Activated CD4-positive, alpha-beta T cell treated with anti-CD3 and anti-CD28 coated beads for 48 hours (primary cell): ENCODE data around the gene ESYT2.
"Not testable (repeated sequence)": the region's sequence is repeated elsewhere in the genome, so short reads cannot be mapped to it uniquely, and the experiment has no call there.

Experiments
- DNase-seq: peaks from one replicate; pipeline ENCODE4 v3.0.0-alpha.2; 2020

ESYT2 gene

DNA sequence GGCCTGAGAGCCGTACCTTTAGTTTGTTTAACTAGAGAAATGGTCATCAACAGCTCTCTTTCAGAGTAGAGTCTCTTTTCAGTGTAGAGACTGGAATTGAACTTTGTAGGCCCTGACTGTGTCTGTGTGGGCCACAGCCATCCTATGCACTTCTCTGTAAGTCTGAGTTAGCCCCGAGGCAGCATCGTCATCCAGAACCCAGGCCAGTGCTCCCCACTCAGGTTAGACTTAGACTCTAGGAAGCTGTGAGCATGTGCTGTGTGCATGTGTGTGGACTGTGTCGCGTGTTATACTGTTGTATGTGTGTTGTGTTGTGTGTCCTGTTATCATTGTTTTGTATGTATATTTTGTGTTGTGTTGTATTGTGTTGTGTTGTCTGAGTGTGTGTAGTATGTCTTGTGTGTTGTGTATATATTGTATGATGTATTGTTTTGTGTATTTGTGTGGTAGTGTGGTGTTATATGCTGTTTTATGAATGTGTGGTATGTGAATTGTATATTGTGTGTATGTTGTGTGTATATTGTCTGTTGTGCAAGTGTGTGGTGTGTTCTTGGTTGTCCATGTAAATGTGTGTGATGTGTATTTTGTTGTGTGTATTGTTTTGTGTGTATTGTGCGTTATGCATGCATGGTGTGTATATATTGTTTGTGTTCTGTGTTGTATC is 106.6 kb downstream of the ESYT2 start:
- DNase-seq: no peak

DNA sequence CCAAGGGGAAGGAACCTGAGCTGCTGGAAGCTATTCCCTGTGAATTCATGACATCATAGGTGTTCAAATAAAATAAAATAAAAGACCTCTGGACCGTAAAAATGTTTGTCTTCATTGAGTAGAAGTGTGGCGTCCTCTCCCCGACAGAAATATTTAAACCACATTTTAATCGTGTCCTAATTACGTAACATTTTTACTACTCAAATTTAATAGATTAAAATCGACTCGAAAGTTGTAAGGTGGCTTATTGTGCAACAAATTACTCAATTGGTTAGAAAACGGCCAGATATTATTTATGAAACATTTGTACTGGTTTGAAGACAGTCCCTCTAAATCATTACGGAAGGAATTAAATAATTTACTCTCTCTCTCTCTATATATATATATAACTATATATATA is 109.2 kb downstream of the ESYT2 start:
- no peak for DNase-seq

DNA sequence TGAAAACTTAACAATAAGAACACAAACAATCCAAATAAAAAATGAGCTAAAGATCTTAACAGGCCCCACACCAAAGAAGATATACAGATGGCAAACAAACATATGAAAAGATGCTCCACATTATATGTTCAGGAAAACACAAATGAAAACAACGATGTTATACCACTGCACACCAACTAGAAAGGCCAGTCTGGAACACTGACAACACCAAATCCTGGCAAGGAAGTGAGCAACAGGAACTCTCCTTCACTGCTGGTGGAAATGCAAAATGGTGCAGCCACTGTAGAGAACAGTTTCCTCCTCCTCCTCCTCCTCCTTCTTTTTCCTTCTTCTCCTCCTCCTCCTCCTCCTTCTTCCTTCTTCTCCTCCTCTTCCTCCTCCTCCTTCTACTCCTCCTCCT is 112.5 kb downstream of the ESYT2 start:
- no peak for DNase-seq

DNA sequence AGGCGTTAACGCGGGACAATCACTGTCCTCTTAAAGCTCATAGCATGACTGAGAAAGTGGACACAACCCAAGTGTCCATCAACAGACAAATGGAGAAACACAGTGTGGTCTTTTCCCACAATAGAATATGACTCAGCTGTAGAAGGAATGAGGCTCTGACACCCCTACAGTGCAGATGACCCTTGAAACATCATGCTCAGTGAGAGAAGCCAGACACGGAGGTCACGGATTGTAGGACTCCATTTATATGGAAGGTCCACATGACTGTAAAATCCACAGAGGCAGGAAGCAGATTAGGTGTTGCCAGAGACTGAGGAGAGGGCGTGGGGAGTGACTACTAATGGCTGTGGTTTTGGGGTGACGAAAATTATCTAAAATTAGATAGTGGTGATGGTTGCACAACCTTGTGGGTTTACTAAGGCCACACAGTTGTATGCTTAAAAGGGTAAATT is 118.6 kb downstream of the ESYT2 start:
- no peak for DNase-seq

DNA sequence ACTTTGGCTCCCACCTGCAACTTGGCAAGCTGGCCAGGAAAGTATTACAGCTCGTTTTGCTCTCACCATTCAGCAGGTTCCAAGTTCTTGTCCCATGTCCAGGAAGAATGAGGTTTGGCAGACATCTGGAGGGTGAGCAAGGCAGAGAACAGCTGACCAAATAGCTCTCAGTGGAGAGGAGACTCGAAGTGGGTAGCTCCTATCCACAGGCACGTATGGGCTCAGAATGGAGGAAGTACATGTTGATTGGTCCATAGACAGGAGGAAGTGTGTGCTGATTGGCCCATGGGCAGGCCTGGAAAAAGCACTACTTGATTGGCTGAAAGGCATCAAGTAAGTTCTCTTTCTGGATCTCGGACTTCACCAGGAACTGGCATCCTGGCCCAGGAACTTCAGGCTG is 121.7 kb downstream of the ESYT2 start:
- no peak for DNase-seq

DNA sequence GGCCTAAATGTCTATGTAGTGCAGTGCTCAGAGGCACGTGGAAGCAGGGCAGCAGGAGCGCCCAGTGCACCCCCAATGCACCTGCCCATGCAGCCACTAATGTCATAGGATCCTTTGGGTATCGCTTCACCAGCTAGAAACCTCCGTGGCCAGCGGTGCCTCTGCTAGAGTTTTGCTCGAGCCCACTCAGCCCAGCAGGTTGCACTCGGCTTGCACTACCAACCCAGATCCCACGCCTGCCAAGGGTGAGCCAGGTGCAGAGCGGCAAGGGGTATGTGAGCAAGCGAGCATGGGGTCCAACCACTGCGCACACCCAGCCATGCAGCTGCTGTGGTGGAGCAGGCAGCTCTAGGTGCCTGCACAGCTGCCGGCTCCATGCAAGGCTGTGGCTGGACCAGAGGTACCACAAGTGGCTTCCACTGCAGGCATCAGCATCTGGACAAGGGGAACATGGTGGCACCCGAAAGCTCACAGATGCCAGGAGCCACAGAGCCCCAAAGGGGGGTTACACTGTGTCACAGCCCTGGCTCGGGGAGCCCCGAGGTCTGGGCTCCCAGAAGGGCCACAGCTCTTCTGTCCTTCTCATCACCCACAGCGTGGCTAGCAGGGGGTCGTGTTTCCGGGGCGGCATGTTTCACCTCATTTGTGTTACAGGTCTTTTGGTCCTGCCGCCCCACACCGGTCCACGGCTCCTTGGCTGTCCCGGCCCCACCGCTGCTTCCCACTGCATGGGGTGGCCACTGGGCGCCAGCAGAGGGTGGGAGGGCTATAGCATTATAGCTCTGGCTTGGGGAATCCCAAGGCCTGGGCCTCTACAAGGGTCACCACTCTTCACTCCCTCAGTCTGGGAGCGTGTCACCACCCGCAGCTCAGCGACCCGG is 122.4 kb downstream of the ESYT2 start:
- no peak for DNase-seq

DNA sequence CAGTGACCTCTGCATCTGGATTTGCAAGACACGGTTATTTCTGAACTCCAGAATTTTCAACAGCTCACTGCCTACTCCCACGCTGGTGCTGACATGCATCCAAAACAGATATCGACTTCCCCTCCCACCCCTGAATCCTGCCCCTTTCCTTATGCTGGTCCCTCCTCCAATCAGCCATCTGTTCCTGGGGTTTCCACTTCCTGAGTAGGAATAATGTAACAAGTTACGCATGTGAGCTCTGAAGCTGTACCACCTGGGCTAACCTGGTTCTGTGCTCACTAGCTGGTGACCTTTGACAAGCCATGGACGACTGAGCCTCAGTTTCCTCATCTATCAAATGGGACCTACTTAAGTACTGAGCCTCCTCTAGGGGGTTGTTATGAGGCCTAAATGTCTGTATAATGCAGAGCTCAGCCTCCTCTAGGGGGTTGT is 123.0 kb downstream of the ESYT2 start:
- no peak for DNase-seq

DNA sequence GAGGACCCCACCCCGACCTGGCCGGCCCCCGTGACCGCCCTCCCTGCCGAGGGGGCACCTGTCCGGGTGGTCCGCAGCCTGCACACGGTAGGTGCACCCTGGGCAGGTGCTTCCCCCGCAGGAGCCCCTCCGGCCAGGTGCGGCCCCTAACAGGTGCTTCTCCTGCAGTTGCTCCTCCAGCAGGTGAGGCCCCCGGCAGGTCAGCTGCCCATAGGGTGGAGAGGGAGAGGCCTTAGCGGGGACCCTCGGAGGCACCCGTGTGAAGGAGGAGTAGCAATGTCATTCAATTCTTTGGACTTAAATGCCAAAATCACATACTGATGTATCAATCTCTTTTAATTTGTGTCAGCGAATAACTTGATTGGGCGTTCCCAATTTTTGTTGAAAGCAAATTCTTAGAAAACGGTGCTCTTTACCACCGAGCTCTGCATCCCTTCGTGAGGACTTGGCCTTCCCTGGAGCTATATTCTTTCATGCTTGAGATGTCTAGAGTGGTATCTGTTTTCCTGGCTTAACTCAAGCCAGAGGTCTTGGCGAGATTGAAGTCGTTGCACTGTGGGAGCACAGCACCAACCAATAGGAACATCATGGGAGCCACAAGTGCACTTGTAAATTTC is 124.0 kb downstream of the ESYT2 start:
- no peak for DNase-seq

DNA sequence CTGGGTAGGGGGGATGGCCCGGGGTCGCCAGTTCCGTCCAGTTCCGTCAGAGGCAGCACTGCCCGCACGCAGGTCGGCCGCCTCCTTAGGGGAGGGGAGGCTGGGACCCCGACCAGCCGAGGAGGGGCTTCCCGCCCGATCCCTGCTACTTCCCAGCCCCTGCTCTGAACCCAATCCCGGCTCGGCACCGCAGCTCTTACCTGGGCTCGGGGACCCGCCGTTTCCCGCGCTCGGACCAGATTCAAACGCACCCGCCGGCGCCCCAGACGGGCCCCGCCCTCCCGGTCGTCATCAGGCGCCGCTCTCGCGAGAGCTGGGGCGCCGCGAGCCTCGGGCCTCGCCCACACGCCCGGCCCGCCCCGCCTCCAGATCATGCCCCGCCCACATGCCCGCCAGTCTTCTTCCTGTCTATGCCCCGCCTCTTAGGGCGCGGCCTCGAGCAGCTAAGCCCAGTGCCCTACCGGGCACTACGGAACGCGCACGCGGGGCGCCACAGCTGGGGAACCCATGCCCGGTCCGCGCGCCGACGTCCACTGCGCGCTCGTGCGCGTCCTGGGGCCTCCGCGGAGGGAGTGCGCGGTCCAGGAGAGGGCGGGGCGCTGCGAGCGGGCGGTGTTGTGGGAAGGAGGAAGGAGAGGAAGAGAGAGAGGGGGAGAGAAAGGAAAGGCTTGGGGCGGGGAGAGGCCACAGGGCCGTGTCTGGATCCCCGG is 124.6 kb downstream of the ESYT2 start, which contains the start of gene NCAPG2:
Gene NCAPG2, minus strand, starts transcription at position 281 of the 710 bp plus-strand sequence. CDS start 2,905 bp downstream, outside the sequence.
- peak; percentile 99 for DNase-seq

DNA sequence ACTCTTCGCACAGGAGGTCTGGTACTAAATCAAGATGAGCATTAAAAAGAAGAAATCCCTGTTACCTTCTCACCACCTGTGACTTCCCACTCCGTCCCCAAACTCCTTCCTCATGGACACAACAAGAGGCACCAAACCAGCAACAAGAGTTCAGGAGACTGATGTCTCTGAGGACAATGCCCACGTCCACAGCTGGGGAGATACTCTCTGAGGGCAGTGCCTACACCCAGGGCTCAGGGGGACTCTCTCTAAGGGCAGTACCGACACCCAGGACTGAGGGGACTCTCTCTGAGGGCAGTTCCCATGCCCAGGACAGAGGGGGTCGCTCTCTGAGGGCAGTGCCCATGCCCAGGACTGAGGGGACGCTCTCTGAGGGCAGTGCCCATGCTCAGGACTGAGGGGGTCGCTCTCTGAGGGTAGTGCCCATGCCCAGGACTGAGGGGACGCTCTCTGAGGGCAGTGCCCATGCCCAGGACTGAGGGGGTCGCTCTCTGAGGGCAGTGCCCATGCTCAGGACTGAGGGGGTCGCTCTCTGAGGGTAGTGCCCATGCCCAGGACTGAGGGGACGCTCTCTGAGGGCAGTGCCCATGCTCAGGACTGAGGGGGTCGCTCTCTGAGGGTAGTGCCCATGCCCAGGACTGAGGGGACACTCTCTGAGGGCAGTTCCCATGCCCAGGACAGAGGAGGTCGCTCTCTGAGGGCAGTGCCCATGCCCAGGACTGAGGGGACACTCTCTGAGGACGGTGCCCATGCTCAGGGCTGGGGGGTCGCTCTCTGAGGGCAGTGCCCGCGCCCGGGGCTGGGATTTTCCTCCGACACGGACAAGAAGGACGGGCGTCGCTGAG is 125.4 kb downstream of the ESYT2 start:
- DNase-seq: peak; percentile 18

DNA sequence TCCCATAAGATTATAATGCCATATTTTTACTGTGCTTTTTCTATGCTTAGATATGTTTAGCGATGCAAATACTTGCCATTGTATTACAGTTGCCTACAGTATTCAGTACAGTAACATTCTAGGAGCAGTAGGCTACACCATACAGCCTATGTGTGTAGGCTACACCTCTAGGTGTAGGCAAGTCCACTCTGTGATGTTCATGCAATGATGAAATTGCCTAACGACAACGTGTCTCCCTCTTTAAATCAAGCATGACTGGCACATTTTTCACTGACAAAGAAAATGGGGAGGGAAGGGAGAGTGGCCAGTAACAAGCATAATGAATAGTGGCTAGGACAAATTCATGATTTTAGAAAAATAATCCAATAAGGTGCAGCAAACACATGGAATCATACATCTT is 126.4 kb downstream of the ESYT2 start:
- DNase-seq: no peak

DNA sequence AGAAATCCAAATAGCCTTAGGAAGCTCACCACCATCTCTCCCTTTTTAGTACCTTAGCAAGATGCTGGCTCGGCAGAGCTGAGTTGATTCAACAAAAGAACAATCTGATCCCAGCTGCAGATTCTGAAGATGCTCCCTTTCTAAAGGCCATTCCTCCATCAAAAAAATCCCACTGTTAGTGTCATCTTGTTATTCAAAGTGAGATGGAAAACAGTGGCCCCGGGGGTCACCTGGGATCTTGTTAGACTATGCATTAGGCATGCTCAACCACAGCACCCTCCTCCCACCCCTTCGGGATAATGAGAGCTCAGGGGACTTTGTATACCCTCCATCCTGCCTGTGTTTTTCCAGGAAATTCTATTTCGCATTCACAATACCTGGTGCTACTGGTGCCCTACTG is 127.1 kb downstream of the ESYT2 start:
- DNase-seq: no peak

DNA sequence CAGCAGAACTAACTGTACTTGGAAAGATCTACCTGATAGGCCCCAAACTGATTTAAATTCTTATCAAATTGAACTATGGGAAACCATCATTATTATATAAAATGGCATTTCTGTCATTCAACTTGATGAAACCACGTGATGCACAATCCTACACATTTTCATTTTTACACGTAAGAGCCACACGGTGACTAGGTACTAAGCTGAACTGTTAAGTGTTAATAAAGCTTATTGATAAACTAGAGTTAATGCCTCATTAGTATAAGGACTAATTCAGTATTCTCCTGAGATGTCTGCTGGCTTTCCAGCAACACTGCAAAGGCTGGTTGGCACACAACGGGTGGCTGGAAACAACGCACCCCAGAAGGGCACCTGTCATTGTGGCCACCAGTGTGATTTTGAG is 129.3 kb downstream of the ESYT2 start:
- DNase-seq: no peak

DNA sequence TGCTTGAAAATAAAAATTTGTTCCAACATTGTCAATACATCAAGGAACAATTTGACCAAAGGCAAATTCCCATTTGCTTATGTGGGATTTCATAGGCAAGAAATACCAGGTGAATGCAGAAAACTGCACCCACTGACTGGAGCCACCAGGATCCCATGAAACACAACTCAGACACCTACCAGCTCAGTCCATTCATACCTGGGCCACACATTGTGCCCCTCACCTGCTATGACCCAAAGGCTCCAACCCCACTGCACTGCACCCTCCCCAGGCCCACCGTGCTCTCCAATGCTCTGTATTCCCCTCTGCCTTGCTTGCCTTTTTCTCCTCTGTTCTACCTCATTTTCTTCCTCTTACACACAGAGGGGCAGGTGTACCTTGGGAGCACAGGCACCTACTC is 130.0 kb downstream of the ESYT2 start:
- DNase-seq: no peak

DNA sequence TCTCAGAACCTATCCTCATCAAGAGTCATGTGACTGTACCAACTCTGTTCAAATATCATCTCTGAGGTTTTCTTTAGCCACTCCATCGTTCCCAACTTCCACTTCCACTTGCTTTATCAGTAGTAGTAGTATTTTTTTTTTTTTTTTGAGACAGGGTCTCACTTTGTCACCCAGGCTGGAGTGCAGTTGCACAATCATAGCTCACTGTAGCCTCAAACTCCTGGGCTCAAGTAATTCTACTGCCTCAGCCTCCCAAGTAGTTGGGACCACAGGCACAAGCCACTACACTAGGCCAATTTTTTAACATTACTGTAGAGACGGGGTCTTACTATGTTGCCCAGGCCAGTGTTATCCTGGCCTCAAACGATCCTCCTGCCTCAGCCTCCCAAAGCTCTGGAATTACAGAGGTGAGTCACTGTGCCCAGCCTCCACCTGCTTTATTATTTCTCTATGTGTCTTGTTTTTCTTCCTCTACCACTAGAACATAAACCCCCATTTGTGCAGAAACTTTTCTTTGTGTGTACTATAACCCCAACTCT is 130.6 kb downstream of the ESYT2 start:
- no peak for DNase-seq

DNA sequence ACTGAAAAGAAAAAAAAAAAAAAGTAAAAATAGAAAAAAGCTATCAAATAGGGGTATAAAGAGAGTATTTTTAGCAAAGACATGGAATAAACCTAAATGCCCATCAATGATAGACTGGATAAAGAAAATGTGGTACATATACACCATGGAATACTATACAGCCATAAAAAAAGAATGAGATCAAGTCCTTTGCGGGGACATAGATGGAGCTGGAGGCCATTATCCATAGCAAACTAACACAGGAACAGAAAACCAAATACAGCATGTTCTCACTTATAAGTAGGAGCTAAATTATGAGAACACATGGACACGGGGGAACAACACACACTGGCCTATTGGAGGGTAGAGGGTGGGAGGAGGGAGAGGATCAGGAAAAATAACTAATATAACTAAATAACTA is 131.7 kb downstream of the ESYT2 start:
- not testable (repeated sequence) for DNase-seq

DNA sequence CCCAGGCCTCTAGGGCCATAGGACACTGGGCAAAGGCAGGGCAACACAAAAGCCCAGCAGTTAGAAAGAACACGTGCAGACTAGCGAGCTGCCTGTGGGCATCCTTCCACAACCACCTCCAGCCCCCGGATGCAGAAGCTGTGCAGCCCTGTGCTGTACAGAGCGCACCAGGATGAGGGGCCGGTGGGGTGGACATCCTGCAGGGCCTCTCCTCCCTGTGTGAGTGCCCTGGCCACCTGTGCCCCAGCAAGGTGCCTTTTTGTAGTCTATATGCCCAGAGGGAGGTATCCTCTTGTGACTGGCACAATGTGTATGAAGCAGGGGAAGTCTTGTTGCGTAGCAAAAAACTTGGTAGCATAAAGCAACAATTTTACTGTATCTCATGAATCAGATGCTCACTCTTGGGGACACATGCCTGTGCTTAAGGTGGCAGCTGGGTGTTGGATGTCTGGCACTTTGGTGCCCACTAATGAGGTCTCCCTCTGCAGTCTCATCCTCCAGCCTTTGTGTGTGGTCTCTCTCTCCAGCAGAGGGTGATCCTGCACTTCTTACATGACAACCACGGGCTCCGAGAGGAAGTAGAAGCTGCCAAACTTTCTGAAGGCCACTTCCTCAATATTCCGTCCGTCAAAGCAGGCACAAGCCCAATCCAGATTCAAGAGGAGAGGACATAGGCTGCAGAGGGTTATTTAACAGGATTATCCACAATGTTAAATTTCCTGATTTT is 133.4 kb downstream of the ESYT2 start:
- DNase-seq: peak; percentile 18

DNA sequence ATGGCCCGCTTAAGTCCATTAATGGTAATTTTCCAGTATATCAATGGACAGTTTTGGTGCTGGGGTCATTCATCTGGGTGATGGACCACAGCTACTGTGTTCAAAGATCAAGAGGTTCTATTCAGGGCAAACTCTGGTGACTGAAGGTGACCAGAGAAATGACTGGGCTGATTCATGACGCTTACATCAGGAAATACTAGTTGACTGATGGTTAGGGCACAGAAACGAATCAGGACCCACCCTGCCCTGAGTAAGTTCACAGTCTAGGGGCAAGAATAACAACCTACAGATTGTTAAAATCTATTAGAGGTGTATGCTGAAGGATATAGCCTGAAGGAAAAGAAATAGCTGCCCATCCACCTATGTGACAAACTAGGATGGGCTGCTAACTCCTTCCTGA is 134.3 kb downstream of the ESYT2 start:
- no peak for DNase-seq

DNA sequence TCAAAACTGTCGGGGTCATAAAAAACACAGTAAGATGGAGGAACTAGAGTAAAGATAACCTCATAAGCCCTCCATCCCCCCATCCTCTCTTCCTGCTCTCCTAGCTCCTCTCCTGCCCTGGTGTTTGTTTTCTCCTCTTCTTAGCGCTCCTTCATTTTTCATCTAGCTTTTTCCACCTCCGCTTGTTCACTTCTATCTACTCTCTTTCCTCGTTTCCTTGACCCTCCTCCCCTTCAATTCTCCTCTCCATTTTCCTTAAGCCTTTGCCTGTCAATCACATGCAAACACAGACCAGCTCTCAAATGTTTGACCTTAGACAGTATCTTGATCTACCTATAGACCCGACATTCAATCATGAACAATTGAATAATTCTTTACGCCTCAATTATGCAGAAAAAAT is 134.7 kb downstream of the ESYT2 start:
- DNase-seq: no peak

DNA sequence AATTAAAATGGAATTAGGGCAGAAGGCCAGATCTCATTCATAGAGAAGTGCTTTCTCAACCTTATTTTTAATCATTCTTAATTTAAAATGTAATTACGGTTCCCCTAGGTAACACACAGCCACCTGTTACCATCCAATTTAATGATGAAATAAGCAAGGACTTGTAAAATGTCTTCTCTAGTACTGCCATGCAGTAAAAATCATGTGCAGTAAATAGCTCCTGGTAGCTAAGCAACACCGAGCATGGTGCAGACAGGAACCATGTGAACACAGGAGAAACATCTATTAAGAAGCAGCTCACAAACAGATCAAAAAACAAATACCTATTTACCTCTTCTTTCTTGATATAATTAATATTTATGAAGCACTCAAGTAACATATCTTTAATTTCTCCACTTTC is 139.8 kb downstream of the ESYT2 start:
- DNase-seq: no peak

DNA sequence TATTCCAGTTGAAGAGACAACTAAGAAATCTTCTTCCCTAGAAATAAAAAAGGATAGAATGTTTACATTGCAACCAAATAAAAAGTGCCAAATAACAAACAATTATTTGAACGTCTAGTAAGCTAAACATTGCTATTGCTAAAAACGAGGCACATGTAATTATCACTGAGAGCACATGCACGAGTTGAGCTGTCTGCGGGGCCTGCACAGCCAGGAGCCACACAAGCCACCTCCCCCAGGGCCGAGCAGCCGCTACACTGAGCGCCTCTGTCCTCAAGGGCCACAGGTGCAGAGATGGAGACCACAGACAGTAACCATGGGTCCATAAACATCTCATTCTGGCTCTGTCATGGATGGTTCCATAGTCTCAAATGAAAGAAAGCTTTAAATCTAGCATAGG is 141.9 kb downstream of the ESYT2 start:
- no peak for DNase-seq
